HepG2 (cell line): ENCODE data around the gene WDR45B. TPM values are rescaled to one million over a fixed set of nuclear protein-coding genes. Genes with fewer than 3 reads are reported as not detected.

Source experiments
- ATAC-seq: fragments of 200-7000 bp; cut with Tn5 transposase; 3 replicates; pipeline ENCODE4 v1.9.1; 2020; ENCODE audit warnings: mild to moderate bottlenecking, moderate library complexity
- BruUV-seq: library from RNA; stranded (reverse); fragments of 400-500 nt; replicated peaks from 2 replicates; lab custom pipeline; 2021; lab: Mats Ljungman, UMichigan
- CTCF ChIA-PET: fragments of 300-600 bp; formaldehyde crosslinking; extraction: SDS; loops from one replicate; lab custom pipeline; 2021; ENCODE audit warnings: low total read pairs, inconsistent platforms, low intra/inter-chr PET ratio; lab: Yijun Ruan, JAX
- POLR2A ChIA-PET: fragments of 350-600 bp; sonication (Branson Sonifier 250); formaldehyde crosslinking; loops from one replicate; lab custom pipeline; 2020; ENCODE audit warnings: antibody characterized with exemption, inconsistent platforms; lab: Yijun Ruan, JAX
- DNase-seq: peaks from one replicate; pipeline ENCODE4 v3.0.0-alpha.2; 2015; ENCODE audit warnings: low spot score
- FAIRE-seq: peaks from 3 replicates; lab custom pipeline; 2011; peaks lifted over from hg19 to GRCh38; lab: Jason Lieb, UNC
- H2AFZ ChIP-seq: one replicate; pipeline ENCODE4 v1.6.1; 2011; ENCODE audit warnings: low read length, inconsistent platforms
- H3K27ac ChIP-seq: fragments of 300-600 bp; 3 replicates; pipeline ENCODE4 v1.8.0; 2011; ENCODE audit warnings: mixed run types, mild to moderate bottlenecking, mixed read lengths, low read length, inconsistent platforms; ENCODE audit not compliant: insufficient read depth; ENCODE audit errors: extremely low read length
- H3K27me3 ChIP-seq, 2 experiments: fragments of 200-600 bp in 1 of 2; 2 replicates in 1 of 2; 3 replicates in 1 of 2; pipeline versions ENCODE4 v1.6.0 to v1.8.0; 2011; ENCODE audit warnings: low read length in 2 of 2, mild to moderate bottlenecking in 2 of 2, moderate library complexity in 2 of 2, inconsistent platforms in 1 of 2; ENCODE audit not compliant: insufficient read depth in 2 of 2, control insufficient read depth in 1 of 2
- H3K36me3 ChIP-seq, 2 experiments: fragments of 200-600 bp in 1 of 2; replicated peaks in 1 of 2; 2 replicates in 1 of 2; 3 replicates in 1 of 2; pipeline versions ENCODE4 v1.5.1 to v1.8.0; 2011; ENCODE audit warnings: low read length in 2 of 2, inconsistent platforms in 1 of 2; ENCODE audit not compliant: insufficient read depth in 2 of 2, control insufficient read depth in 1 of 2
- H3K4me1 ChIP-seq: 2 replicates; pipeline ENCODE4 v1.5.1; 2012; ENCODE audit warnings: low read length, inconsistent platforms; ENCODE audit not compliant: insufficient read depth
- H3K4me2 ChIP-seq: 2 replicates; pipeline ENCODE4 v1.6.0; 2011; ENCODE audit warnings: low read depth, low read length, inconsistent platforms
- H3K4me3 ChIP-seq, 3 experiments: fragments of 200-600 bp in 1 of 3; sonication (generic), shearing (Covaris generic) in 1 of 3; replicated peaks in 1 of 3; 2 replicates each; pipeline ENCODE4 v1.5.1; 2011 to 2016; ENCODE audit warnings: low read length in 3 of 3, inconsistent platforms in 2 of 3, low read depth in 2 of 3, mild to moderate bottlenecking in 2 of 3, control low read depth in 1 of 3, mixed read lengths in 1 of 3; ENCODE audit not compliant: insufficient read depth in 1 of 3
- H3K79me2 ChIP-seq: one replicate; pipeline ENCODE4 v1.6.1; 2011; ENCODE audit warnings: low read length, inconsistent platforms; ENCODE audit not compliant: insufficient read depth
- H3K9ac ChIP-seq: 2 replicates; pipeline ENCODE4 v1.6.0; 2011; ENCODE audit warnings: mild to moderate bottlenecking, low read depth, low read length, inconsistent platforms; ENCODE audit not compliant: insufficient read depth
- H3K9me3 ChIP-seq: 2 replicates; pipeline ENCODE4 v1.5.1; 2012; ENCODE audit warnings: mild to moderate bottlenecking, low read length
- H4K20me1 ChIP-seq: 2 replicates; pipeline ENCODE4 v1.6.0; 2011; ENCODE audit warnings: inconsistent platforms, mild to moderate bottlenecking, low read length, moderate library complexity; ENCODE audit not compliant: insufficient read depth
- AGO1 ChIP-seq: fragments of 200-400 bp; formaldehyde crosslinking; IDR thresholded peaks from 2 replicates; pipeline ENCODE4 v1.6.1; 2017; ENCODE audit warnings: mild to moderate bottlenecking, low read depth, low read length, moderate library complexity; ENCODE audit not compliant: poor library complexity, severe bottlenecking
- AKAP8 ChIP-seq: sonication (generic); formaldehyde crosslinking; IDR thresholded peaks from 2 replicates; pipeline ENCODE4 v1.5.1; 2020; ENCODE audit warnings: mild to moderate bottlenecking, missing genetic modification reagents
- BCLAF1 ChIP-seq: fragments of 450-650 bp; IDR thresholded peaks from 2 replicates; pipeline ENCODE4 v1.6.1; 2017; ENCODE audit warnings: mild to moderate bottlenecking
- CCAR2 ChIP-seq: fragments of 200-400 bp; formaldehyde crosslinking; optimal IDR thresholded peaks from 2 replicates; pipeline ENCODE3; 2018; ENCODE audit warnings: low read depth, mild to moderate bottlenecking, low read length, moderate library complexity
- CREB1 ChIP-seq, 2 experiments: fragments of 450-650 bp in 1 of 2; IDR thresholded peaks; 2 replicates each; pipeline ENCODE4 v1.6.1; 2016 to 2017; ENCODE audit warnings: control low read depth in 1 of 2, mild to moderate bottlenecking in 1 of 2, missing compliant biosample characterization in 1 of 2, missing genetic modification characterization in 1 of 2
- DNMT3B ChIP-seq: conservative IDR thresholded peaks from 2 replicates; pipeline ENCODE4 v1.6.1; 2016; ENCODE audit warnings: missing biosample characterization, control low read depth
- FOXO1 ChIP-seq: sonication (generic); formaldehyde crosslinking; IDR thresholded peaks from 2 replicates; pipeline ENCODE4 v1.4.0; 2020; ENCODE audit warnings: missing genetic modification reagents
- GRHL1 ChIP-seq: sonication (generic); formaldehyde crosslinking; conservative IDR thresholded peaks from 2 replicates; pipeline ENCODE4 v1.8.0; 2022; ENCODE audit warnings: missing genetic modification reagents
- NCOA1 ChIP-seq: sonication (generic); formaldehyde crosslinking; IDR thresholded peaks from 2 replicates; pipeline ENCODE4 v1.9.0; 2021; ENCODE audit warnings: missing genetic modification reagents
- PAX8 ChIP-seq: sonication (generic); formaldehyde crosslinking; IDR thresholded peaks from 2 replicates; pipeline ENCODE4 v1.8.0; 2022; ENCODE audit warnings: mild to moderate bottlenecking, missing genetic modification reagents, borderline replicate concordance
- PCBP1 ChIP-seq: fragments of 200-400 bp; formaldehyde crosslinking; IDR thresholded peaks from 2 replicates; pipeline ENCODE4 v1.6.1; 2017; ENCODE audit warnings: mild to moderate bottlenecking, low read depth, low read length, borderline replicate concordance
- POLR2A ChIP-seq, 2 experiments: IDR thresholded peaks; 2 replicates each; pipeline ENCODE4 v1.6.1; 2011; ENCODE audit warnings: low read depth in 2 of 2, low read length in 2 of 2, mild to moderate bottlenecking in 1 of 2, moderate library complexity in 1 of 2; ENCODE audit not compliant: insufficient read depth in 1 of 2
- POLR2AphosphoS2 ChIP-seq: IDR thresholded peaks from 2 replicates; pipeline ENCODE4 v1.6.1; 2011; ENCODE audit warnings: low read depth, low read length, improper control_type of control experiment
- RBM22 ChIP-seq: fragments of 200-400 bp; formaldehyde crosslinking; optimal IDR thresholded peaks from 2 replicates; pipeline ENCODE3; 2017; ENCODE audit warnings: mild to moderate bottlenecking, low read length, moderate library complexity
- U2AF1 ChIP-seq: fragments of 200-400 bp; formaldehyde crosslinking; optimal IDR thresholded peaks from 2 replicates; pipeline ENCODE3; 2017; ENCODE audit warnings: mild to moderate bottlenecking, low read depth, low read length
- YEATS4 ChIP-seq: sonication (generic); formaldehyde crosslinking; IDR thresholded peaks from 2 replicates; pipeline ENCODE4 v1.4.0; 2020; ENCODE audit warnings: missing genetic modification reagents, borderline replicate concordance
- ZBTB8A ChIP-seq: sonication (generic); formaldehyde crosslinking; IDR thresholded peaks from 2 replicates; pipeline ENCODE4 v1.4.0; 2020; ENCODE audit warnings: mild to moderate bottlenecking, low read depth, missing genetic modification reagents, borderline replicate concordance
- ZKSCAN8 ChIP-seq: IDR thresholded peaks from 2 replicates; pipeline ENCODE4 v1.6.1; 2016; ENCODE audit warnings: borderline replicate concordance, missing genetic modification reagents, missing compliant biosample characterization
- ZNF777 ChIP-seq: sonication (generic); formaldehyde crosslinking; IDR thresholded peaks from 2 replicates; pipeline ENCODE4 v1.4.0; 2020; ENCODE audit warnings: missing genetic modification reagents
- ZSCAN9 ChIP-seq: IDR thresholded peaks from 2 replicates; pipeline ENCODE4 v1.6.1; 2016; ENCODE audit warnings: borderline replicate concordance
- WGBS: methylation state at CpG from one replicate; pipeline ENCODE4 v1.1.6; 2017; ENCODE audit warnings: low lambda C conversion rate; 5-methylcytosine and 5-hydroxymethylcytosine counted together
- in situ Hi-C: cut with HindIII; loops from 2 replicates; pipeline ENCODE4 v1.10.0; 2017; ENCODE audit warnings: low pct_unique_long_range_greater_than_20kb; ENCODE audit not compliant: extremely low pct_ligation_motif_present
- intact Hi-C: fragments of 100-400 bp; cut with micrococcal nuclease; formaldehyde crosslinking; loops from one replicate; pipeline ENCODE4 v1.10.0; 2022; ENCODE audit not compliant: unreplicated experiment
- polyA plus RNA-seq, 8 experiments: library from polyadenylated mRNA; depleted of rRNA in 3 of 8; stranded (reverse) in 7 of 8; unstranded in 1 of 8; fragments of >200 nt; fragmentation: Illumina TruSeq in 4 of 8; extraction: Trizol in 4 of 8; gene quantifications; 2 replicates each; pipeline versions ENCODE4 v1.2.1 to v1.2.3, GENCODE V29; 2011 to 2016; ENCODE audit warnings: low read depth in 4 of 8, missing spikeins in 1 of 8, mixed read lengths in 1 of 8; ENCODE audit not compliant: insufficient read depth in 1 of 8
- total RNA-seq, 5 experiments: library from RNA; depleted of rRNA; stranded (reverse); fragments of >200 nt; fragmentation: Illumina TruSeq; extraction: Trizol; gene quantifications; 2 replicates each; pipeline ENCODE4 v1.2.3, GENCODE V29; 2016; ENCODE audit warnings: low read depth in 1 of 5

The WDR45B gene
- total and polyA plus RNA-seq, 2 of the 13 experiments (the other 11 are each of a cell fraction or from before 2014, with no cell fraction given): 86.2 to 155 TPM

GRCh38 chr17:82600731-82601446 lies 47.4 kb downstream of the WDR45B start:
- POLR2A ChIA-PET: no interaction called here
- no peaks in the 10 kb centered on the region for H3K79me2 ChIP-seq
- 98% methylated on average over 37 of the region's 37 CpGs for WGBS
- H3K36me3 ChIP-seq: peaks cover 51 to 82% of the 10 kb centered on the region in 2 experiments
- H3K4me2 ChIP-seq: no peak overlapping the region
- intact Hi-C loops: no loop called here
- H2AFZ ChIP-seq: no peak overlapping the region
- H4K20me1 ChIP-seq: peaks cover 16% of the 10 kb centered on the region; the same call in 1 of the 2 replicates
- no peaks in the 10 kb centered on the region for H3K27me3 ChIP-seq
- no peak overlapping the region for H3K27ac ChIP-seq
- in situ Hi-C loops: no loop called here
- H3K4me3 ChIP-seq: no peak overlapping the region
- CTCF ChIA-PET: no interaction called here
- FAIRE-seq (no peak), ATAC-seq (no peak), DNase-seq (no peak)
- H3K9me3 ChIP-seq: no peaks in the 10 kb centered on the region
- H3K4me1 ChIP-seq: peaks cover 6% of the 10 kb centered on the region
- no TSS peak for BruUV-seq
- H3K9ac ChIP-seq: no peak overlapping the region
- no peak for TF ChIP-seq CCAR2
- no peak for TF ChIP-seq POLR2AphosphoS2
- TF ChIP-seq PCBP1: no peak
- no peak for TF ChIP-seq GRHL1 (CRISPR knock-in tag)
- TF ChIP-seq RBM22: peak; percentile 60
- TF ChIP-seq YEATS4 (CRISPR knock-in tag): no peak
- no peak for TF ChIP-seq ZKSCAN8 (CRISPR knock-in tag)
- no peak for TF ChIP-seq ZBTB8A (CRISPR knock-in tag)
- TF ChIP-seq FOXO1: no peak
- 0 out of 4 replicates have a peak, but pooled peaks of 1 of the 2 experiments have one; percentile 6 for TF ChIP-seq POLR2A (IDR thresholded peaks at IDR 0.05; ENCODE audit: insufficient read depth in 1 of 2, low read depth in 2 of 2, low read length in 2 of 2)
- 0 out of 2 replicates have a peak, but pooled peaks have one; percentile 57 for TF ChIP-seq AKAP8 (CRISPR knock-in tag)
- no peak for TF ChIP-seq PAX8 (CRISPR knock-in tag)
- TF ChIP-seq ZNF777: no peak
- TF ChIP-seq ZSCAN9 (CRISPR knock-in tag): no peak
- no peak for TF ChIP-seq BCLAF1
- TF ChIP-seq DNMT3B (CRISPR knock-in tag): no peak
- TF ChIP-seq NCOA1: no peak
- TF ChIP-seq CREB1 (IDR thresholded peaks at IDR 0.05): no peak
- TF ChIP-seq CREB1 (CRISPR knock-in tag; IDR thresholded peaks at IDR 0.05): no peak
- no peak for TF ChIP-seq U2AF1
- peak; percentile 27 for TF ChIP-seq AGO1
